RWPE2 (cell line): ENCODE results near the gene STAT1.

Experiments
- ATAC-seq: fragments of 200-7000 bp; cut with Tn5 transposase; 3 replicates; pipeline ENCODE4 v1.9.1; 2021; ENCODE audit warnings: low read depth
- DNase-seq: peaks from one replicate; pipeline ENCODE4 v3.0.0-alpha.2; 2020; ENCODE audit warnings: low spot score
- H3K27ac ChIP-seq: fragments of 450-650 bp; 2 replicates; pipeline ENCODE4 v1.5.1; 2017; ENCODE audit warnings: mild to moderate bottlenecking; ENCODE audit not compliant: poor library complexity, severe bottlenecking
- H3K27me3 ChIP-seq: fragments of 250-450 bp; sonication (Bioruptor Pico); 2 replicates; pipeline ENCODE4 v1.5.1; 2021; ENCODE audit warnings: mild to moderate bottlenecking, moderate library complexity; ENCODE audit not compliant: insufficient read depth, poor library complexity, severe bottlenecking
- H3K36me3 ChIP-seq: fragments of 250-450 bp; sonication (Bioruptor Pico); 2 replicates; pipeline ENCODE4 v1.5.1; 2020; ENCODE audit warnings: low read depth, mild to moderate bottlenecking, moderate library complexity
- H3K4me1 ChIP-seq: fragments of 250-450 bp; sonication (Bioruptor Pico); 2 replicates; pipeline ENCODE4 v1.5.1; 2021; ENCODE audit warnings: mild to moderate bottlenecking, moderate library complexity; ENCODE audit not compliant: insufficient read depth, poor library complexity, severe bottlenecking
- H3K4me3 ChIP-seq: fragments of 250-450 bp; sonication (Bioruptor Pico); 2 replicates; pipeline ENCODE4 v1.5.1; 2021; ENCODE audit warnings: mild to moderate bottlenecking, moderate library complexity; ENCODE audit not compliant: severe bottlenecking
- H3K9me3 ChIP-seq: fragments of 250-450 bp; sonication (Bioruptor Pico); 2 replicates; pipeline ENCODE4 v1.5.1; 2021; ENCODE audit warnings: mild to moderate bottlenecking, moderate library complexity; ENCODE audit not compliant: severe bottlenecking
- CTCF ChIP-seq: fragments of 450-650 bp; IDR thresholded peaks from one replicate; pipeline ENCODE4 v1.5.1; 2017; ENCODE audit warnings: mild to moderate bottlenecking, moderate library complexity; ENCODE audit not compliant: poor library complexity, severe bottlenecking

The STAT1 gene

GRCh38 chr2:191010887-191011885 is 2.8 kb downstream of the STAT1 start:
- Histone ChIP-seq H3K27me3 (no peaks in the 10 kb centered on the region), H3K36me3 (peaks cover 60% of the 10 kb centered on the region), H3K4me3 (no peak overlapping the region), H3K27ac (no peak overlapping the region), H3K4me1 (peaks cover 10% of the 10 kb centered on the region), H3K9me3 (no peaks in the 10 kb centered on the region)
- ATAC-seq (no peak), DNase-seq (no peak)
- TF ChIP-seq CTCF, result no peak

- no peak for TF ChIP-seq CTCF
- no peak overlapping the region for H3K27ac ChIP-seq
- ATAC-seq (no peak), DNase-seq (no peak)
- H3K36me3 ChIP-seq, result peaks cover 74% of the 10 kb centered on the region
- no peaks in the 10 kb centered on the region for H3K9me3 ChIP-seq
- no peaks in the 10 kb centered on the region for H3K27me3 ChIP-seq
- H3K4me1 ChIP-seq, result peaks cover 10% of the 10 kb centered on the region
- no peak overlapping the region for H3K4me3 ChIP-seq
Measured at GRCh38 chr2:191009541-191010374, 4.2 kb downstream of the STAT1 start.

GRCh38 chr2:191008286-191008685 is 5.7 kb downstream of the STAT1 start:
- ATAC-seq (no peak), DNase-seq (no peak)
- Histone ChIP-seq H3K27ac (no peak overlapping the region), H3K4me1 (peaks cover 6% of the 10 kb centered on the region), H3K4me3 (no peak overlapping the region), H3K9me3 (no peaks in the 10 kb centered on the region), H3K36me3 (peaks cover 89% of the 10 kb centered on the region), H3K27me3 (no peaks in the 10 kb centered on the region)
- TF ChIP-seq CTCF, result no peak

- no peak overlapping the region for H3K27ac ChIP-seq
- no peaks in the 10 kb centered on the region for H3K9me3 ChIP-seq
- peaks cover 94% of the 10 kb centered on the region for H3K36me3 ChIP-seq
- H3K27me3 ChIP-seq, result no peaks in the 10 kb centered on the region
- DNase-seq, result no peak
- no peaks in the 10 kb centered on the region for H3K4me1 ChIP-seq
- no peak for ATAC-seq
- no peak overlapping the region for H3K4me3 ChIP-seq
- no peak for TF ChIP-seq CTCF
Measured at GRCh38 chr2:191006997-191007783, 6.8 kb downstream of the STAT1 start.
